PFSK-1 (cell line): ENCODE measurements around the gene ZNF823.

Experiments used
- FOXP2 ChIP-seq: optimal IDR thresholded peaks from 2 replicates; pipeline ENCODE3; 2011; ENCODE audit warnings: borderline replicate concordance, control low read depth, inconsistent platforms; ENCODE audit not compliant: insufficient read depth; ENCODE audit errors: extremely low read length, extremely low read depth
- TAF1 ChIP-seq: IDR thresholded peaks from 2 replicates; pipeline ENCODE4 v1.6.1; 2012; ENCODE audit warnings: low read length, control low read depth, borderline replicate concordance; ENCODE audit not compliant: insufficient read depth

GRCh38 chr19:11787536-11787935, 48.8 kb upstream of the ZNF823 start:
- TF ChIP-seq TAF1 (no peak), FOXP2 (no peak)
